HepG2 (cell line): ENCODE measurements around the gene SYNM. TPM values are rescaled to one million over a fixed set of nuclear protein-coding genes. Genes with fewer than 3 reads are reported as not detected.
A peak's percentile ranks its signal among the peaks of the same experiment; 100 is the strongest.

Experiments used
- ATAC-seq: fragments of 200-7000 bp; cut with Tn5 transposase; 3 replicates; pipeline ENCODE4 v1.9.1; 2020; ENCODE audit warnings: mild to moderate bottlenecking, moderate library complexity
- BruUV-seq: library from RNA; stranded (reverse); fragments of 400-500 nt; replicated peaks from 2 replicates; lab custom pipeline; 2021; lab: Mats Ljungman, UMichigan
- CTCF ChIA-PET: fragments of 300-600 bp; formaldehyde crosslinking; extraction: SDS; loops from one replicate; lab custom pipeline; 2021; ENCODE audit warnings: low total read pairs, inconsistent platforms, low intra/inter-chr PET ratio; lab: Yijun Ruan, JAX
- POLR2A ChIA-PET: fragments of 350-600 bp; sonication (Branson Sonifier 250); formaldehyde crosslinking; loops from one replicate; lab custom pipeline; 2020; ENCODE audit warnings: antibody characterized with exemption, inconsistent platforms; lab: Yijun Ruan, JAX
- DNase-seq: peaks from one replicate; pipeline ENCODE4 v3.0.0-alpha.2; 2015; ENCODE audit warnings: low spot score
- FAIRE-seq: peaks from 3 replicates; lab custom pipeline; 2011; peaks lifted over from hg19 to GRCh38; lab: Jason Lieb, UNC
- H2AFZ ChIP-seq: one replicate; pipeline ENCODE4 v1.6.1; 2011; ENCODE audit warnings: low read length, inconsistent platforms
- H3K27ac ChIP-seq: fragments of 300-600 bp; 3 replicates; pipeline ENCODE4 v1.8.0; 2011; ENCODE audit warnings: mixed run types, mild to moderate bottlenecking, mixed read lengths, low read length, inconsistent platforms; ENCODE audit not compliant: insufficient read depth; ENCODE audit errors: extremely low read length
- H3K27me3 ChIP-seq, 2 experiments: fragments of 200-600 bp in 1 of 2; 2 replicates in 1 of 2; 3 replicates in 1 of 2; pipeline versions ENCODE4 v1.6.0 to v1.8.0; 2011; ENCODE audit warnings: low read length in 2 of 2, mild to moderate bottlenecking in 2 of 2, moderate library complexity in 2 of 2, inconsistent platforms in 1 of 2; ENCODE audit not compliant: insufficient read depth in 2 of 2, control insufficient read depth in 1 of 2
- H3K36me3 ChIP-seq, 2 experiments: fragments of 200-600 bp in 1 of 2; replicated peaks in 1 of 2; 2 replicates in 1 of 2; 3 replicates in 1 of 2; pipeline versions ENCODE4 v1.5.1 to v1.8.0; 2011; ENCODE audit warnings: low read length in 2 of 2, inconsistent platforms in 1 of 2; ENCODE audit not compliant: insufficient read depth in 2 of 2, control insufficient read depth in 1 of 2
- H3K4me1 ChIP-seq: 2 replicates; pipeline ENCODE4 v1.5.1; 2012; ENCODE audit warnings: low read length, inconsistent platforms; ENCODE audit not compliant: insufficient read depth
- H3K4me2 ChIP-seq: 2 replicates; pipeline ENCODE4 v1.6.0; 2011; ENCODE audit warnings: low read depth, low read length, inconsistent platforms
- H3K4me3 ChIP-seq, 3 experiments: fragments of 200-600 bp in 1 of 3; sonication (generic), shearing (Covaris generic) in 1 of 3; replicated peaks in 1 of 3; 2 replicates each; pipeline ENCODE4 v1.5.1; 2011 to 2016; ENCODE audit warnings: low read length in 3 of 3, inconsistent platforms in 2 of 3, low read depth in 2 of 3, mild to moderate bottlenecking in 2 of 3, control low read depth in 1 of 3, mixed read lengths in 1 of 3; ENCODE audit not compliant: insufficient read depth in 1 of 3
- H3K79me2 ChIP-seq: one replicate; pipeline ENCODE4 v1.6.1; 2011; ENCODE audit warnings: low read length, inconsistent platforms; ENCODE audit not compliant: insufficient read depth
- H3K9ac ChIP-seq: 2 replicates; pipeline ENCODE4 v1.6.0; 2011; ENCODE audit warnings: mild to moderate bottlenecking, low read depth, low read length, inconsistent platforms; ENCODE audit not compliant: insufficient read depth
- H3K9me3 ChIP-seq: 2 replicates; pipeline ENCODE4 v1.5.1; 2012; ENCODE audit warnings: mild to moderate bottlenecking, low read length
- H4K20me1 ChIP-seq: 2 replicates; pipeline ENCODE4 v1.6.0; 2011; ENCODE audit warnings: inconsistent platforms, mild to moderate bottlenecking, low read length, moderate library complexity; ENCODE audit not compliant: insufficient read depth
- LCORL ChIP-seq, 2 experiments: fragments of 450-650 bp in 1 of 2; sonication (generic) in 1 of 2; formaldehyde crosslinking in 1 of 2; IDR thresholded peaks; 2 replicates each; pipeline versions ENCODE4 v1.5.0 to v1.6.1; 2017 to 2020; ENCODE audit warnings: antibody characterized with exemption in 1 of 2, missing genetic modification reagents in 1 of 2
- ZBTB38 ChIP-seq: sonication (generic); formaldehyde crosslinking; IDR thresholded peaks from 2 replicates; pipeline ENCODE4 v1.5.1; 2020; ENCODE audit warnings: mild to moderate bottlenecking, missing genetic modification reagents
- ZNF343 ChIP-seq: sonication (generic); formaldehyde crosslinking; IDR thresholded peaks from 2 replicates; pipeline ENCODE4 v1.4.0; 2020; ENCODE audit warnings: mild to moderate bottlenecking, missing genetic modification reagents
- ZNF44 ChIP-seq: sonication (generic); formaldehyde crosslinking; IDR thresholded peaks from 2 replicates; pipeline ENCODE4 v1.5.1; 2020; ENCODE audit warnings: mild to moderate bottlenecking, missing genetic modification reagents
- ZSCAN21 ChIP-seq: sonication (generic); formaldehyde crosslinking; IDR thresholded peaks from 2 replicates; pipeline ENCODE4 v1.8.0; 2022; ENCODE audit warnings: mild to moderate bottlenecking, missing genetic modification reagents, moderate library complexity, borderline replicate concordance
- WGBS: methylation state at CpG from one replicate; pipeline ENCODE4 v1.1.6; 2017; ENCODE audit warnings: low lambda C conversion rate; 5-methylcytosine and 5-hydroxymethylcytosine counted together
- in situ Hi-C: cut with HindIII; loops from 2 replicates; pipeline ENCODE4 v1.10.0; 2017; ENCODE audit warnings: low pct_unique_long_range_greater_than_20kb; ENCODE audit not compliant: extremely low pct_ligation_motif_present
- intact Hi-C: fragments of 100-400 bp; cut with micrococcal nuclease; formaldehyde crosslinking; loops from one replicate; pipeline ENCODE4 v1.10.0; 2022; ENCODE audit not compliant: unreplicated experiment
- polyA plus RNA-seq, 8 experiments: library from polyadenylated mRNA; depleted of rRNA in 3 of 8; stranded (reverse) in 7 of 8; unstranded in 1 of 8; fragments of >200 nt; fragmentation: Illumina TruSeq in 4 of 8; extraction: Trizol in 4 of 8; gene quantifications; 2 replicates each; pipeline versions ENCODE4 v1.2.1 to v1.2.3, GENCODE V29; 2011 to 2016; ENCODE audit warnings: low read depth in 4 of 8, missing spikeins in 1 of 8, mixed read lengths in 1 of 8; ENCODE audit not compliant: insufficient read depth in 1 of 8
- total RNA-seq, 5 experiments: library from RNA; depleted of rRNA; stranded (reverse); fragments of >200 nt; fragmentation: Illumina TruSeq; extraction: Trizol; gene quantifications; 2 replicates each; pipeline ENCODE4 v1.2.3, GENCODE V29; 2016; ENCODE audit warnings: low read depth in 1 of 5
- TF ChIP-seq, protein P1 (sequence below): sonication (generic); formaldehyde crosslinking; IDR thresholded peaks from 2 replicates; pipeline ENCODE4 v1.4.0; 2020; ENCODE audit warnings: missing genetic modification reagents

Gene SYNM
- total and polyA plus RNA-seq, 2 of the 13 experiments (the other 11 are each of a cell fraction or from before 2014, with no cell fraction given) = 1.1 to 3.7 TPM

DNA sequence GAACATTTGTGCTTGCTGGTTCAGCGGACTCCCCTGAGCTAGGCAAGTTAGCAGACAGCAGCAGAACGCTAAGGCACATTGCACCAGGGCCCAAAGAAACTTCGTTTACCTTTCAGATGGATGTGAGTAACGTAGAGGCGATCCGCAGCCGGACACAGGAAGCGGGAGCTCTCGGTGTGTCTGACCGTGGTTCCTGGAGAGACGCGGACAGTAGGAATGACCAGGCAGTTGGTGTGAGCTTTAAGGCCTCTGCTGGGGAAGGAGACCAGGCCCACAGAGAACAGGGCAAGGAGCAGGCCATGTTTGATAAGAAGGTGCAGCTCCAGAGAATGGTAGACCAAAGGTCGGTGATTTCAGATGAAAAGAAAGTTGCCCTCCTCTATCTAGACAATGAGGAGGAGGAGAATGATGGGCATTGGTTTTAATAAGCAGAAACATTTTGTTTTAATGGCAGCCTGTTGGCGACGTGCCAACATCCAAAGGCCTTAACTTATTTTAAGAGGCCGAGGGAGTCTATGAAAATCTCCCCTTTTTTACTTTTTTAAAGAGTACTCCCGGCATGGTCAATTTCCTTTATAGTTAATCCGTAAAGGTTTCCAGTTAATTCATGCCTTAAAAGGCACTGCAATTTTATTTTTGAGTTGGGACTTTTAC is 27.9 kb downstream of the SYNM start:
- DNase-seq (no peak), FAIRE-seq (no peak), ATAC-seq (no peak)
- no peaks in the 10 kb centered on the region for H3K9me3 ChIP-seq
- no peaks in the 10 kb centered on the region for H3K79me2 ChIP-seq
- no peak overlapping the region for H3K4me3 ChIP-seq
- no TSS peak for BruUV-seq
- H3K27me3 ChIP-seq = no peaks in the 10 kb centered on the region
- ChIA-PET CTCF (no interaction called here), POLR2A (no interaction called here)
- in situ Hi-C loops (no loop called here), intact Hi-C loops (no loop called here)
- H3K36me3 ChIP-seq = peaks cover 0 to 15% of the 10 kb centered on the region in 2 experiments; a peak in 3 of 5 replicates
- 96% methylated on average over 17 of the region's 18 CpGs for WGBS
- TF ChIP-seq ZBTB38 (CRISPR knock-in tag) (peak; percentile 67; the same call in 1 of the 2 replicates), ZNF343 (no peak), LCORL (IDR thresholded peaks at IDR 0.05) (peak; percentile 75; the same call in 1 of the 2 replicates), LCORL (CRISPR knock-in tag; IDR thresholded peaks at IDR 0.05) (no peak), ZSCAN21 (no peak), ZNF44 (no peak)
- TF ChIP-seq, protein P1, sequence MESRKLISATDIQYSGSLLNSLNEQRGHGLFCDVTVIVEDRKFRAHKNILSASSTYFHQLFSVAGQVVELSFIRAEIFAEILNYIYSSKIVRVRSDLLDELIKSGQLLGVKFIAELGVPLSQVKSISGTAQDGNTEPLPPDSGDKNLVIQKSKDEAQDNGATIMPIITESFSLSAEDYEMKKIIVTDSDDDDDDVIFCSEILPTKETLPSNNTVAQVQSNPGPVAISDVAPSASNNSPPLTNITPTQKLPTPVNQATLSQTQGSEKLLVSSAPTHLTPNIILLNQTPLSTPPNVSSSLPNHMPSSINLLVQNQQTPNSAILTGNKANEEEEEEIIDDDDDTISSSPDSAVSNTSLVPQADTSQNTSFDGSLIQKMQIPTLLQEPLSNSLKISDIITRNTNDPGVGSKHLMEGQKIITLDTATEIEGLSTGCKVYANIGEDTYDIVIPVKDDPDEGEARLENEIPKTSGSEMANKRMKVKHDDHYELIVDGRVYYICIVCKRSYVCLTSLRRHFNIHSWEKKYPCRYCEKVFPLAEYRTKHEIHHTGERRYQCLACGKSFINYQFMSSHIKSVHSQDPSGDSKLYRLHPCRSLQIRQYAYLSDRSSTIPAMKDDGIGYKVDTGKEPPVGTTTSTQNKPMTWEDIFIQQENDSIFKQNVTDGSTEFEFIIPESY = peak; percentile 87
- no peak overlapping the region for H3K27ac ChIP-seq
- no peak overlapping the region for H2AFZ ChIP-seq
- H3K4me2 ChIP-seq = no peak overlapping the region
- no peak overlapping the region for H3K9ac ChIP-seq
- peaks cover 47% of the 10 kb centered on the region for H3K4me1 ChIP-seq
- no peaks in the 10 kb centered on the region for H4K20me1 ChIP-seq
